Measurements from ENCODE around the gene SAMD4B.

DNA sequence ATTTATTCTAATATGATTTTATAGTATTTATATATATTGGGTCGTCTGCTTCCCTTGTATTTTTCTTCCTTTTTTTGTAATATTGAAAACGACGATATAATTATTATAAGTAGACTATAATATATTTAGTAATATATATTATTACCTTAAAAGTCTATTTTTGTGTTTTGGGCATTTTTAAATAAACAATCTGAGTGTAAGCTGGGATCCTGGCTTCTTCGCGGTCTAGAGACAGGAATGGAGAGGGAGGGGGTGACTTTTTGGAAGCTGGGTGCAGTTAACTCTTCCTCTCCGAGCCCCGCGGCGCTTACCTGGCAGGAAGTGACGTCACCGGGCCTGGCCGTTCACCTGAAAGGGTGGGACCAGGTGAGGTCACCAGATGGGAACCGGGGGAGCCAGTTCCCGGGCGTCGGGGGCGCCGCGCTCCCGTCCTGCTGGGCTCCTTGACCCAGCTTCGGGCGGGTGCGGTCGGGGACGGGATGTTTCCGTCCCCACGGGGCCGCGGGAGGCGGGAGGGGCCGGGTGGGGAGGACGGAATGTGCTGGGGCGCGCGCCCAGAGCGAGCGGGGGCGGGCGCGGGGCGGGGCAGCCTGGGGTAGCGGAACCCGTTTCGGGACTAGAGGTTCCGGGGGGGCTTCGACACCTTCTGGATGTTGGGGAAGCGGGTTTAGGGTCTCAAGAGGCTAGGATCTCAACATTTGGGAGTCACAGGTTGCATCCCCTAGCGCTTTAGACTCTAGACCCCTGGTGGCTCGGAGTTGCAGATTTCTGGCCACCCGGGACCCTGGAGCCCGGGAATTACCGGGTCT is 67.2 kb downstream of the SAMD4B start:
- peak in 2 of 5 experiments; percentile 23 to 34 for TF ChIP-seq CTCF (IDR thresholded peaks at IDR 0.05)
- TF ChIP-seq POLR2A (IDR thresholded peaks at IDR 0.05), result peak; percentile 54 to 73
